Gastrocnemius medialis (tissue), 4 donors: Measurements from ENCODE around the gene JAM3.

Experiments used
- POLR2A ChIP-seq, 2 donors: fragments of 450-650 bp; IDR thresholded peaks; one replicate each; pipeline ENCODE4 v1.6.1; 2017; ENCODE audit warnings: antibody characterized with exemption in 2 of 2, mild to moderate bottlenecking in 2 of 2, moderate library complexity in 2 of 2
- TF ChIP-seq, protein P1 (sequence below), 5 experiments: fragments of 450-650 bp in 3 of 5; fragments of 200-600 bp in 2 of 5; sonication (generic) in 2 of 5; IDR thresholded peaks in 4 of 5; conservative IDR thresholded peaks in 1 of 5; 1 replicate in 4 of 5; 2 replicates in 1 of 5; pipeline ENCODE4 v1.5.1; 2016 to 2019; ENCODE audit warnings: antibody characterized with exemption in 5 of 5, mild to moderate bottlenecking in 3 of 5, moderate library complexity in 3 of 5

DNA sequence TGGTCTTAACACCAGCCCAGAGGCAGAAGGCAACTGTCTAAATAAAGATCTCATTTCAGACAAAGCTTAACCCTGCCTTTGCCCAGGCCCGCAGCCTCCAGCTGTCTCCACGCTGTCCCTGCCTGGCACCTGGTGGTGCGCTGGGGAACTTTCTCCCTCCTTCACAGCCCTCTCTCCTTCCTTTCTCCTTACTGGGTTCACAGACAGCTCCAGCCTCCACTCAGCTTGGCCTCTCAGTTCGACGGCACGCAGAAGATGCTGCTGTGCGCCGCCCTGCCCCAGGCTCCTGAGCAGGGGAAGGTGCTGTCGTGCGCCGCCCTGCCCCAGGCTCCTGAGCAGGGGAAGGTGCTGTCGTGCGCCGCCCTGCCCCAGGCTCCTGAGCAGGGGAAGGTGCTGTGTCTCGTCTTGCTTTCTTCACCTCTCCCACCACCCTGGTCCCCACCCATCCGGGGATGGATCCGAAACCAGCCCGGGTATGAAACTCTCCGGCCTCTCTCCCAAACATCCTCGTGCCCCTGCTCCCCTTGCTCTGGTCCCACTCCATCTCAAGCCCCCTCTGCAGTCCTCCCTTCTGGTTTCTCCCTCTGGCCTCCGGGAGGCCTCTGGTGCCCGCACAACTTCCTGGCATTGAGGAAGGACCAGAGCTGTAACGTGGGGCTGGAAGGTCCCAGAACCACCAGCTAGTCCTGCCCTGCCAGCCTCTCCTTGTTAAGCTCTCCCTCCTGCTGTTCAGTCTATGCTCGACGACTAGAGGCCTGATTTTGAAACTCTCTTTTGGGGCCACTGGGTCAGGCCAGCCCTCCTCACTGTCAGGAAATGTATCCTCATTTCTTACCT, 22.9 kb upstream of the JAM3 start:
- TF ChIP-seq, protein P1, sequence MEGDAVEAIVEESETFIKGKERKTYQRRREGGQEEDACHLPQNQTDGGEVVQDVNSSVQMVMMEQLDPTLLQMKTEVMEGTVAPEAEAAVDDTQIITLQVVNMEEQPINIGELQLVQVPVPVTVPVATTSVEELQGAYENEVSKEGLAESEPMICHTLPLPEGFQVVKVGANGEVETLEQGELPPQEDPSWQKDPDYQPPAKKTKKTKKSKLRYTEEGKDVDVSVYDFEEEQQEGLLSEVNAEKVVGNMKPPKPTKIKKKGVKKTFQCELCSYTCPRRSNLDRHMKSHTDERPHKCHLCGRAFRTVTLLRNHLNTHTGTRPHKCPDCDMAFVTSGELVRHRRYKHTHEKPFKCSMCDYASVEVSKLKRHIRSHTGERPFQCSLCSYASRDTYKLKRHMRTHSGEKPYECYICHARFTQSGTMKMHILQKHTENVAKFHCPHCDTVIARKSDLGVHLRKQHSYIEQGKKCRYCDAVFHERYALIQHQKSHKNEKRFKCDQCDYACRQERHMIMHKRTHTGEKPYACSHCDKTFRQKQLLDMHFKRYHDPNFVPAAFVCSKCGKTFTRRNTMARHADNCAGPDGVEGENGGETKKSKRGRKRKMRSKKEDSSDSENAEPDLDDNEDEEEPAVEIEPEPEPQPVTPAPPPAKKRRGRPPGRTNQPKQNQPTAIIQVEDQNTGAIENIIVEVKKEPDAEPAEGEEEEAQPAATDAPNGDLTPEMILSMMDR (IDR thresholded peaks at IDR 0.05 in 4 of 5, conservative IDR thresholded peaks at IDR 0.05 in 1 of 5) = peak; percentile 27 to 74 (median 68)
- no peak for TF ChIP-seq POLR2A (IDR thresholded peaks at IDR 0.05)
